ENCODE data around the gene TMEM186.

The TMEM186 gene

DNA sequence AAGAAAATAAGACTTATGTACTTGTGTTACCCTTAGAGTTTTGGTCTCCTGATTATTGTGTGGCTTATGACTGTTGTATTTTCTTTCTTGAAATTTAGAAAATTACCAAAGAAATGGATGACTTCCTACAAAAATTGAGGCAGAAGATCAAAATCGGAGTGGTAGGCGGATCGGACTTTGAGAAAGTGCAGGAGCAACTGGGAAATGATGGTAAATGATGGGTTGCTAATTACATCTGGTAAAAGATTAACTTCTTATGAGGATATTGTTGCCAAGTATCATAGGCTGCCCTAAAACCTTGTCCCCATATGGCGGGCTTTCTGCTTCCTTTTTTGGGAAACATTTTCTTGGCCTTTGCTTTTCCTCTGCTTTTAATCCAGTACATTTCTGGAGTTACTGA, 4.3 kb upstream of the TMEM186 start:
- no peak for TF ChIP-seq CTCF (IDR thresholded peaks at IDR 0.05)

- no peak for TF ChIP-seq CTCF (IDR thresholded peaks at IDR 0.05)
These were observed 1.2 kb upstream of the TMEM186 start for GRCh38 chr16:8798535-8799157.

- no peak for TF ChIP-seq CTCF (IDR thresholded peaks at IDR 0.05)
These were observed 712 bp upstream of the TMEM186 start for GRCh38 chr16:8798174-8798527.

GRCh38 chr16:8796469-8797363, 723 bp downstream of the TMEM186 start:
- no peak for TF ChIP-seq CTCF (IDR thresholded peaks at IDR 0.05)

GRCh38 chr16:8795818-8796217, 1.6 kb downstream of the TMEM186 start:
- no peak for TF ChIP-seq CTCF (IDR thresholded peaks at IDR 0.05)

GRCh38 chr16:8795091-8795490, 2.3 kb downstream of the TMEM186 start:
- TF ChIP-seq CTCF (IDR thresholded peaks at IDR 0.05) = no peak

- no peak for TF ChIP-seq CTCF (IDR thresholded peaks at IDR 0.05)
These were observed 8.8 kb downstream of the TMEM186 start for GRCh38 chr16:8788578-8789172.

All from LNCAP (cell line).